Activated T-helper 1 cell treated with Interleukin-2 at 50 U/mL for 16 hours (primary cell): ENCODE data around the gene MT2A.

Experiments
- DNase-seq: peaks from one replicate; pipeline ENCODE4 v3.0.0-alpha.2; 2020; ENCODE audit warnings: low read depth

The MT2A gene

GRCh38 chr16:56639045-56639444 lies 30.7 kb downstream of the MT2A start:
- no peak for DNase-seq

GRCh38 chr16:56640076-56640475 lies 31.7 kb downstream of the MT2A start:
- DNase-seq: no peak

DNA sequence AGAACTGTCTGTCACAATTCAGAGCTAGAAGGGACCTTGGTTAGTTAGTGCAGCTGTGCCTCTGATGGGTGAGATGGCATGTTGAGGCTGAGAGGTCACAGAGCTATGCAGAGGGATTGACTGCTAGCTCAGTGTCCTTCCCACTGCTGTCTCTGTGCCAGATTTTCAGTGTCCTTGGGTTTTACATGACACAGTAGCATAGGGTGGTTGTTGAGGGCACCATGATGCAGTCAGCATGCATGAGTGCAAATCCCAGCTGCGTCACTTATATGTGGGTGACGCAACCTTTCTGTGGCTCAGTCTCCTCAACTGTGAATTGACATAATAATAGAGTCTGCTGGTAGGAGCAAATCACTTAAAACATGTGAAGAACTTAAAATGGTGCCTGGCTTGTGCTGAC lies 32.8 kb downstream of the MT2A start:
- DNase-seq: no peak

DNA sequence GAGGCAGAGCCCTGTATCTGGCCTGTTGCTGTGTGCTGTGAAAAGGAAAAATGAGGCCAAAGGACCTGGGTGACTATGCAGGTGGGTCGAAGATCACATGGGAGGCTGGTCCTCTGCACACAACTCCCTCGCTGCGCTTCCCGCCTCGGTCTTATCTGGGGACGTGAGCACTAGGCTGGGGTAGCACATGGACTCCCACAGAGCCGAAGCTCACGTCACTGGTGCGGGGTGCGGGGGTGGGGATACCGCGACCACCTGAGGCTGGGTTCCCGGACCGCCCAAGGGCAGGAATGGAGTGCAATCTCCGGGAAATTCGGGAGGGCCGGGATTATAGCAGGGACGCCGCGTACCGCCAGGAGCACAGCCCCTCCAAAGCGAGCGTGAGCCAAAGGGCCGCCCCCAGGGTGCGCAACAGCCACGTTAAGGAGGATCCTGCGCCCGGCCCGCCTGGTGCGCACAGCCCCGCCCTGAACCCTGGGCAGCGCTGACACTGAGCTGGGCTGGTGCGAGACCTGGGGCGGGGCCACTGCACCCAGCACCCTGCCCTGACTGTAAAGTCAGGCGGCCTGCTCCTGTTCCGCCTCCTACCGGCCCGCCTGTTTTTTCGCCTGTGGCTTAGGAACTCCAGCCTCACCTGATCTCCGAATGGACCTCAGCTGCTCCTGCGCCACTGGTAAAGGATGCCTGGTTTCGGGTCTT lies 34.8 kb downstream of the MT2A start:
- DNase-seq: peak; percentile 62

DNA sequence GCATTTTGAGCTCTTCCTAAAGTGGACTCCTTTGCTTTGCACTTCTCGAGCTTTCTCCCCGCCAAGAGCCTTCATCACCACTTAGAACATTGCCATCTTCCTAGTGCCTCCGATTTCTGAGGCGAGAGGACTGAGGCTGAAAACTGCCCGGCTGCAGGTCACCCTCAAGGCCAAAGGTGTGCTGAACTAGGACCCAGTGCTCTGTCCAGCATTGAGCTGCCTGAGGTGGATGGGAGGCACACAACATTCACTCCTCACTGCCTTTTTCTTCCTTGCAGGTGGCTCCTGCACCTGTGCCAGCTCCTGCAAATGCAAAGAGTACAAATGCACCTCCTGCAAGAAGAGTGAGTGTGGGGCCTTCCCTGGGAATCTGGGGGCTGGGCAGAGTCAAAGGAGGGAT lies 35.4 kb downstream of the MT2A start:
- no peak for DNase-seq

- no peak for DNase-seq
Observed at GRCh38 chr16:56645311-56645710, 36.9 kb downstream of the MT2A start.

DNA sequence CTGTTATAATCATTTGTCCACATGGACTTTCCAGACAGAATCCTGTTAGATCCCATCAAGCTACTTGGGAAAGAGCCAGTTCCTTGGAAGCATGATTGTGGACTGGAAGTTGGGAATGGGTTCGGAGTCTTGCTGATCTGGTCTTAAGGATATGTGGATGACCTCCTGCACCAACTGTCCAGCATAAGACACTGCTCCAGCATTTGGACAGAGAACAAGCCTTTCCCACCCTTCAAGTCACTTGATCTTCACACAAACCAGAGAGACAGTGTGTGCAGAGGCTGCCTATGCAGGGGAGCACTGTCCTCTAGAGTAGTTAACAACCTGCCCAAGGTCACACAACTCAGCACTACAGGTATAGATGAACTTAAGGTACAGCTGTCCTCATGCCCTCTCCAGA lies 37.5 kb downstream of the MT2A start:
- no peak for DNase-seq

GRCh38 chr16:56647641-56648431 lies 39.5 kb downstream of the MT2A start:
- DNase-seq: no peak

DNA sequence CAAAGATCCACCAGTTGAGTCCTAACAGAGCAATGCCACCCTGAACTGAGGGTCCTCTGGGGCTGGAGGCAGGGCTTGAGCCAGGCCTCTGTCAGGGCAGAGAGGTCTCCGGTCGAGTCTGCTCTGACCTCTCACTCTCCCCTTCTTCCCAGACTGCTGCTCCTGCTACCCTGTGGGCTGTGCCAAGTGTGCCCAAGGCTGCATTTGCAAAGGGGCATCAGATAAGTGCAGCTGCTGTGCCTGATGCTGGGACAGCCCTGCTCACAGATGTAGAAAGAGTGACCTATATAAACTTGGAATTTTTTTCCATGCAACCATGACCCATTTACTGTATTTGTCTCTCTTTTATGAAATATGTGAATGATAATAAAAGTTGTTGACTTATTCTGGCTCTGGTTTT lies 40.9 kb downstream of the MT2A start:
- DNase-seq: no peak

DNA sequence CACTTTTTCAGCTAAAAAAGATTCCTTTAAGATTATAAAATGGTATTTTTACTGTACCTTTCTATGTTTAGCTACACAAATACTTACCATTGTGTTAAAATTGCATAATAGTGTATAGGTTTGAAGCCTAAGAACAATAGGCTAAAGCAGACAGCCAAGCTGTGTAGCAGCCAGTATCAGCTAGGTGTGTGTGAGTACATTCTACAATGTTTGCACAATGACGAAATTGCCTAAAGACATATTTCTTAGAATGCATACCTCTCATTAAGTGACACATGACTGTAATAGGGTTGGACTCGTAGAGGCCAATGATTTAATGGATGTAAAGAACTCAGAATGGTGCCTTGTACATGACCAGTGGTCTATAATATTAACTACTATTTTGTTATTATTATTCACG lies 41.4 kb downstream of the MT2A start:
- DNase-seq: no peak

DNA sequence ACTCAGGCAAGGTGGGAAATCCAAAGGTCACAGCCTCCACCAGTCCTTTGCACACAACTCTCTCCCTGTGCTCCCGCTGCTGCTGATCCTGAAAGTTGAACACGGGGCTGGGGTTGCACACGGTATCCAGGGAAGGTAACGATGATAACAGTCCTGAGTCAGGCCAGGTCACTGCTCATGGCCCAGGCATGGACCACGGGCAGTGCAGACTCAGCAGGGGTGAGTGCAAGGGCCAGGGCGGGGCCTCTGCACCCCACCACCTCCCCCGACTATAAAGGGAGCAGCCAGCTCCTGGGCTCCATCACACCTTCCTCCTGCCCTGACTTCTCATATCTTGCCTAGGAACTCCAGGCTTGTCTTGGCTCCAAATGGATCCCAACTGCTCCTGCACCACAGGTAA lies 43.2 kb downstream of the MT2A start, which contains the start of gene MT1B:
Gene MT1B (plus strand): TSS at position 301 of the 400 bp plus-strand sequence. CDS start 68 bp downstream, at position 369.
- no peak for DNase-seq

DNA sequence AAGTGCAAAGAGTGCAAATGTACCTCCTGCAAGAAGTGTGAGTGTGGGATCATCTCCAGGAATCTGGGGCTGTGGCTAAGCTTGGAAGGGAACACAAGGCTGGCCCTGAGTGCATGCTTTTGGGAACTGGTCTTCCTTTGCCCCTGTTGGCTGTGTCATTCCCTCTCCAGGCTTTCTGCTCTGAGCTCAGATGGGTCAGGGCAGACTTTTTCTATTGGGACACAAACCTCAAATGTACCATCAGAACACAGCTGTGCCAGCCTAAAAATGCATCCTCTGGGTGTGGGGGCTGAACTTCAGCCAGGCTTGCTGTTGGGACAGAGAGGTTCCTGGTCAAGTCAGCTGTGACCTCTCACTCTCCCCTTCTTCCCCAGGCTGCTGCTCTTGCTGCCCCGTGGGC lies 44.2 kb downstream of the MT2A start:
- DNase-seq: no peak

- no peak for DNase-seq
Observed at GRCh38 chr16:56653218-56653617, 44.8 kb downstream of the MT2A start.

- DNase-seq: peak; percentile 46
Observed at GRCh38 chr16:56657555-56658326, 49.4 kb downstream of the MT2A start, which contains the start of gene MT1F. MT1F (plus strand) TSS chr16:56657959; CDS start chr16:56658059, 100 bp downstream.

GRCh38 chr16:56658327-56658875 lies 50.0 kb downstream of the MT2A start:
- DNase-seq: no peak
